ENCODE data around the gene RAD51D. TPM values are rescaled to one million over a fixed set of nuclear protein-coding genes. Genes with fewer than 3 reads are reported as not detected.
"Not testable (repeated sequence)": the region's sequence is repeated elsewhere in the genome, so short reads cannot be mapped to it uniquely, and the experiment has no call there.

RAD51D gene
- polyA plus RNA-seq, 1 donor (not counting 4 experiments of a cell fraction or from before 2014, with no cell fraction given): 4.9 TPM

DNA sequence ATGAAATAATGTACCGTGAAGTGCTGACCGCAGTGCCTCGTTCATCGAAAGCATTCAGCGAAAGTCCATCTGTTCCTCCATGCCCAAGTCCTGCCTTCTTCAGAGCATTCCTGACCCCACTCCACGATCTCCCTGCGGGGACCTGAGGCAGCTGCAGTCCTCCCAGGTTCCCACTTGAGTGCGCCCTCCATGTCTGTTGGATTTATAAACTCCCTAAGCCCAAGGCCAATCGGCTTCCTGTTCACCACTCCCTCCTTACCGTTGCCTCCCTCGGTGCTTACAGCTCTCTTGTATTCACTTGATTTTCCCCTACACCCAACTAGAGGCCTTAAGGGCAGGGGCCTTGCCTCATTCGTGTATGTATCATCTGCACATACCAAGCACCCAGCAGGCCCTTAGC is 2.8 kb downstream of the RAD51D start:
- Histone ChIP-seq H3K4me3 (ENCODE audit: control insufficient read depth in 2 of 3, extremely low read depth in 1 of 3, insufficient read depth in 2 of 3, low read depth in 1 of 3, low read length in 3 of 3) (no peak overlapping the region), H3K4me2 (ENCODE audit: control insufficient read depth, extremely low read depth, insufficient read depth, low read depth, low read length) (no peak overlapping the region), H3K9me3 (ENCODE audit: control insufficient read depth, low read depth, low read length) (no peaks in the 10 kb centered on the region), H2AFZ (ENCODE audit: control insufficient read depth, low read length) (no peak overlapping the region), H3K9ac (ENCODE audit: control insufficient read depth, extremely low read depth, insufficient read depth, low read length) (no peak overlapping the region), H4K20me1 (ENCODE audit: control insufficient read depth, extremely low read depth, insufficient read depth, low read length) (no peaks in the 10 kb centered on the region), H3K4me1 (ENCODE audit: control insufficient read depth, extremely low read depth, insufficient read depth, low read length) (peaks cover 17% of the 10 kb centered on the region), H3K36me3 (ENCODE audit: control insufficient read depth in 2 of 2, extremely low read depth in 1 of 2, insufficient read depth in 2 of 2, low read length in 2 of 2) (peaks cover 0 to 3% of the 10 kb centered on the region in 2 experiments), H3K9me1 (ENCODE audit: control insufficient read depth, extremely low read depth, insufficient read depth, low read length) (no peaks in the 10 kb centered on the region), H3K27ac (ENCODE audit: control insufficient read depth, insufficient read depth, low read length) (no peak overlapping the region), H3K79me2 (ENCODE audit: control insufficient read depth, insufficient read depth, low read length) (peaks cover 2% of the 10 kb centered on the region), H3K27me3 (ENCODE audit: control insufficient read depth, extremely low read depth, insufficient read depth, low read length) (no peaks in the 10 kb centered on the region)
- TF ChIP-seq EZH2 (IDR thresholded peaks at IDR 0.05; ENCODE audit: low read length) (no peak), CTCF (optimal IDR thresholded peaks at IDR 0.05 in 1 of 3, IDR thresholded peaks at IDR 0.05 in 1 of 3, conservative IDR thresholded peaks at IDR 0.05 in 1 of 3; ENCODE audit: extremely low read depth in 1 of 3, insufficient read depth in 2 of 3, low read length in 3 of 3) (no peak)
- dilution Hi-C loops (cut with MboI; ENCODE audit: extremely low pct_ligation_motif_present, low sequenced_read_pairs): no loop called here
- FAIRE-seq: no peak
- DNase-seq (ENCODE audit: low read depth, low spot score): no peak

DNA sequence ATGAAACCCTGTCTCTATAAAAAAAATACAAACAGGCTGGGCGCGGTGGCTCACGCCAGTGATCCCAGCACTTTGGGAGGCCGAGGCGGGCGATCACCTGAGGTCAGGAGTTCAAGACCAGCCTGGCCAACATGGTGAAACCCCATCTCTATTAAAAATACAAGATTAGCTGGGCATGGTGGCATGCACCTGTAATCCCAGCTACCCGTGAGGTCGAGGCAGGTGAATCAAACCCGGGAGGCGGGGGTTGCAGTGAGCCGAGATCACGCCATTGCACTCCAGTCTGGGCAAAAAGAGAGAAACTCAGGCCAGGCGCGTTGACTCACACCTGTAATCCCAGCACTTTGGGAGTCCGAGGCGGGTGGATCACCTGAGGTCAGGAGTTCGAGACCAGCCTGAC is 8.9 kb downstream of the RAD51D start:
- H3K27ac ChIP-seq (ENCODE audit: control insufficient read depth, insufficient read depth, low read length); FAIRE-seq; dilution Hi-C loops (cut with MboI; ENCODE audit: extremely low pct_ligation_motif_present, low sequenced_read_pairs); H3K9me3 ChIP-seq (ENCODE audit: control insufficient read depth, low read depth, low read length); H3K36me3 ChIP-seq (ENCODE audit: control insufficient read depth in 2 of 2, extremely low read depth in 1 of 2, insufficient read depth in 2 of 2, low read length in 2 of 2); H3K4me3 ChIP-seq (ENCODE audit: control insufficient read depth in 2 of 3, extremely low read depth in 1 of 3, insufficient read depth in 2 of 3, low read depth in 1 of 3, low read length in 3 of 3); H3K4me2 ChIP-seq (ENCODE audit: control insufficient read depth, extremely low read depth, insufficient read depth, low read depth, low read length); H4K20me1 ChIP-seq (ENCODE audit: control insufficient read depth, extremely low read depth, insufficient read depth, low read length); H3K4me1 ChIP-seq (ENCODE audit: control insufficient read depth, extremely low read depth, insufficient read depth, low read length); H3K79me2 ChIP-seq (ENCODE audit: control insufficient read depth, insufficient read depth, low read length); H3K9me1 ChIP-seq (ENCODE audit: control insufficient read depth, extremely low read depth, insufficient read depth, low read length); H3K9ac ChIP-seq (ENCODE audit: control insufficient read depth, extremely low read depth, insufficient read depth, low read length); H2AFZ ChIP-seq (ENCODE audit: control insufficient read depth, low read length); DNase-seq (ENCODE audit: low read depth, low spot score); H3K27me3 ChIP-seq (ENCODE audit: control insufficient read depth, extremely low read depth, insufficient read depth, low read length): not testable (repeated sequence)

DNA sequence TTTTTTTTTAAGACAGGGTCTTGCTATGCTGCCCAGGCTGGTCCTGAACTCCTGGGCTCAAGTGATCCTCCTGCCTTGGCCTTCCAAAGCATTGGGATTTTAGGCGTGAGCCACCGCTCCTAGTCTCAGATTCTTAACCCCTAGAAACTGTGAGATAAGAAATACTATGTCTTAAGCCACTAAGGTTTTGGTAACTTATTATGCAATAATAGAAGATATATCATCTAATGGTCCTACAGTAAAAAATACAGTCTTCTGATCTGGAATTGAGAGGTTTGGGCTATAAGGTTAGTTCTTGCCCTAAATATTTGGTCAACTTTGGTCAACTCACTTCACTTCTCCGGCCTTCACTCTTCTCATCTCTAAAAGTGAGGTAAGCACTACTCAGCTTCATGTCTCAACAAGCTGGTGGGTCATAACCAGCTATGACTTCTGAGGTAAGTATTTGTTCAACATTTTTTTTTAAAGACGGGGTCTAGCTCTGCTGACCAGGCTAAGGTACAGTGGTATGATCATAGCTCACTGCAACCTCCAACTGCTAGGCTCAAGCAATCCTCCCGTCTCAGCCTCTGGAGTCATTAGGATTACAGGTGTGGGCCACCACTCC is 14.7 kb downstream of the RAD51D start:
- Histone ChIP-seq H3K9ac (ENCODE audit: control insufficient read depth, extremely low read depth, insufficient read depth, low read length) (no peak overlapping the region), H3K4me1 (ENCODE audit: control insufficient read depth, extremely low read depth, insufficient read depth, low read length) (no peaks in the 10 kb centered on the region), H3K36me3 (ENCODE audit: control insufficient read depth in 2 of 2, extremely low read depth in 1 of 2, insufficient read depth in 2 of 2, low read length in 2 of 2) (peaks cover 3 to 4% of the 10 kb centered on the region in 2 experiments), H3K9me3 (ENCODE audit: control insufficient read depth, low read depth, low read length) (no peaks in the 10 kb centered on the region), H3K4me2 (ENCODE audit: control insufficient read depth, extremely low read depth, insufficient read depth, low read depth, low read length) (no peak overlapping the region), H3K4me3 (ENCODE audit: control insufficient read depth in 2 of 3, extremely low read depth in 1 of 3, insufficient read depth in 2 of 3, low read depth in 1 of 3, low read length in 3 of 3) (no peak overlapping the region), H3K79me2 (ENCODE audit: control insufficient read depth, insufficient read depth, low read length) (no peaks in the 10 kb centered on the region), H3K27ac (ENCODE audit: control insufficient read depth, insufficient read depth, low read length) (no peak overlapping the region), H3K27me3 (ENCODE audit: control insufficient read depth, extremely low read depth, insufficient read depth, low read length) (no peaks in the 10 kb centered on the region), H4K20me1 (ENCODE audit: control insufficient read depth, extremely low read depth, insufficient read depth, low read length) (no peaks in the 10 kb centered on the region), H2AFZ (ENCODE audit: control insufficient read depth, low read length) (no peak overlapping the region), H3K9me1 (ENCODE audit: control insufficient read depth, extremely low read depth, insufficient read depth, low read length) (no peaks in the 10 kb centered on the region)
- DNase-seq (ENCODE audit: low read depth, low spot score) (no peak), FAIRE-seq (no peak)
- TF ChIP-seq EZH2 (IDR thresholded peaks at IDR 0.05; ENCODE audit: low read length) (no peak), CTCF (optimal IDR thresholded peaks at IDR 0.05 in 1 of 3, IDR thresholded peaks at IDR 0.05 in 1 of 3, conservative IDR thresholded peaks at IDR 0.05 in 1 of 3; ENCODE audit: extremely low read depth in 1 of 3, insufficient read depth in 2 of 3, low read length in 3 of 3) (no peak)
- dilution Hi-C loops (cut with MboI; ENCODE audit: extremely low pct_ligation_motif_present, low sequenced_read_pairs): no loop called here

All from keratinocyte (primary cell).